ENCODE measurements around the gene MLH1.

DNA sequence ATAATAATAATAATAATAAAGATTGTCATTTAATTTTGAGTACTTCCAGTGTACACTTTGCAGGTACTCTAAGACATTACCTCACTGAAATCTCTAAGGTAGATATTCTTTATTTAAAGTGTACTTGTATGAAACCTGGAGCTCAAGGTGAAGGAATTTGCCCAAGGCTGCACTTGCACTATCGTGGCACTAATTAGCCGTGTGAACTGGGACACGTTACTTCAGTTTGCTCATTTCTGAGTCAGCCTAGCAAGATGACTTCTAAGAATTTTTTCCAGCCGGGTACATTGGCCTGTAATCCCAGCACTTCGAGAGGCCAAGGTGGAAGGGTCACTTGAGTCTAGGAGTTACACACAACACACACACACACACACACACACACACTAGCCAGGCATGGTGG, 33.5 kb downstream of the MLH1 start:
- TF ChIP-seq, protein P1, sequence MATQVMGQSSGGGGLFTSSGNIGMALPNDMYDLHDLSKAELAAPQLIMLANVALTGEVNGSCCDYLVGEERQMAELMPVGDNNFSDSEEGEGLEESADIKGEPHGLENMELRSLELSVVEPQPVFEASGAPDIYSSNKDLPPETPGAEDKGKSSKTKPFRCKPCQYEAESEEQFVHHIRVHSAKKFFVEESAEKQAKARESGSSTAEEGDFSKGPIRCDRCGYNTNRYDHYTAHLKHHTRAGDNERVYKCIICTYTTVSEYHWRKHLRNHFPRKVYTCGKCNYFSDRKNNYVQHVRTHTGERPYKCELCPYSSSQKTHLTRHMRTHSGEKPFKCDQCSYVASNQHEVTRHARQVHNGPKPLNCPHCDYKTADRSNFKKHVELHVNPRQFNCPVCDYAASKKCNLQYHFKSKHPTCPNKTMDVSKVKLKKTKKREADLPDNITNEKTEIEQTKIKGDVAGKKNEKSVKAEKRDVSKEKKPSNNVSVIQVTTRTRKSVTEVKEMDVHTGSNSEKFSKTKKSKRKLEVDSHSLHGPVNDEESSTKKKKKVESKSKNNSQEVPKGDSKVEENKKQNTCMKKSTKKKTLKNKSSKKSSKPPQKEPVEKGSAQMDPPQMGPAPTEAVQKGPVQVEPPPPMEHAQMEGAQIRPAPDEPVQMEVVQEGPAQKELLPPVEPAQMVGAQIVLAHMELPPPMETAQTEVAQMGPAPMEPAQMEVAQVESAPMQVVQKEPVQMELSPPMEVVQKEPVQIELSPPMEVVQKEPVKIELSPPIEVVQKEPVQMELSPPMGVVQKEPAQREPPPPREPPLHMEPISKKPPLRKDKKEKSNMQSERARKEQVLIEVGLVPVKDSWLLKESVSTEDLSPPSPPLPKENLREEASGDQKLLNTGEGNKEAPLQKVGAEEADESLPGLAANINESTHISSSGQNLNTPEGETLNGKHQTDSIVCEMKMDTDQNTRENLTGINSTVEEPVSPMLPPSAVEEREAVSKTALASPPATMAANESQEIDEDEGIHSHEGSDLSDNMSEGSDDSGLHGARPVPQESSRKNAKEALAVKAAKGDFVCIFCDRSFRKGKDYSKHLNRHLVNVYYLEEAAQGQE (IDR thresholded peaks at IDR 0.05; ENCODE audit: insufficient read depth in 1 of 2, low read depth in 2 of 2, low read length in 2 of 2), result no peak
- TF ChIP-seq POLR2AphosphoS5 (IDR thresholded peaks at IDR 0.05; ENCODE audit: low read depth, low read length) (no peak), TAF1 (IDR thresholded peaks at IDR 0.05; ENCODE audit: borderline replicate concordance, insufficient read depth, low read length) (no peak), SIN3A (IDR thresholded peaks at IDR 0.05; ENCODE audit: borderline replicate concordance, insufficient read depth, low read length) (no peak), FOXP2 (optimal IDR thresholded peaks at IDR 0.05; ENCODE audit: borderline replicate concordance, extremely low read depth, extremely low read length, insufficient read depth) (no peak)
